Measurements from ENCODE around the gene MAGEA6.
"Not testable (repeated sequence)": the region's sequence is repeated elsewhere in the genome, so short reads cannot be mapped to it uniquely, and the experiment has no call there.

Gene MAGEA6

DNA sequence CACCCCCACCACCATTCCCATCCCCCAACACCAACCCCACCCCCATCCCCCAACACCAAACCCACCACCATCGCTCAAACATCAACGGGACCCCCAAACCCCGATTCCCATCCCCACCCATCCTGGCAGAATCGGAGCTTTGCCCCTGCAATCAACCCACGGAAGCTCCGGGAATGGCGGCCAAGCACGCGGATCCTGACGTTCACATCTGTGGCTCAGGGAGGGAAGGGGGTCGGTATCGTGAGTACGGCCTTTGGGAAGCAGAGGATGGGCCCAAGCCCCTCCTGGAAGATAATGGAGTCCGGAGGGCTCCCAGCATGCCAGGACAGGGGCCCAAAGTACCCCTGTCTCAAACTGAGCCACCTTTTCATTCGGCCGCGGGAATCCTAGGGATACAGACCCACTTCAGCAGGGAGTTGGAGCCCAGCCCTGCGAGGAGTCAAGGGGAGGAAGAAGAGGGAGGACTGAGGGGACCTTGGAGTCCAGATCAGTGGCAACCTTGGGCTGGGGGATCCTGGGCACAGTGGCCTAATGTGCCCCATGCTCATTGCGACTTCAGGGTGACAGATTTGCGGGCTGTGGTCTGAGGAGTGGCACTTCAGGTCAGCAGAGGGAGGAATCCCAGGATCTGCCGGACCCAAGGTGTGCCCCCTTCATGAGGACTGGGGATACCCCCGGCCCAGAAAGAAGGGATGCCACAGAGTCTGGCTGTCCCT lies 35.2 kb downstream of the MAGEA6 start:
- not testable (repeated sequence) for DNase-seq (ENCODE audit: low read depth in 3 of 3, low spot score in 1 of 3)

DNA sequence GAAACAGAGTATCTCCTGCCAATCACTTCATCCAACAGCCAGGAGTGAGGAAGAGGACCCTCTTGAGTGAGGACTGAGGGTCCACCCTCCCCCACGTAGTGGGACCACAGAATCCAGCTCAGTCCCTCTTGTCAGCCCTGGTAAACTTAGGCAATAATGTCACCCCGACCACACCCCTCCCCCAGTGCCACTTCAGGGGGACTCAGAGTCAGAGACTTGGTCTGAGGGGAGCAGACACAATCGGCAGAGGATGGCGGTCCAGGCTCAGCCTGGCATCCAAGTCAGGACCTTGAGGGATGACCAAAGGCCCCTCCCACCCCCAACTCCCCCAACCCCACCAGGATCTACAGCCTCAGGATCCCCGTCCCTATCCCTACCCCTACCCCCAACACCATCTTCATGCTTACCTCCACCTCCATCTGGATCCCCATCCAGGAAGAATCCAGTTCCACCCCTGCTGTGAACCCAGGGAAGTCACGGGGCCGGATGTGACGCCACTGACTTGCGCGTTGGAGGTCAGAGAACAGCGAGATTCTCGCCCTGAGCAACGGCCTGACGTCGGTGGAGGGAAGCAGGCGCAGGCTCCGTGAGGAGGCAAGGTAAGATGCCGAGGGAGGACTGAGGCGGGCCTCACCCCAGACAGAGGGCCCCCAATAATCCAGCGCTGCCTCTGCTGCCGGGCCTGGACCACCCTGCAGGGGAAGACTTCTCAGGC lies 36.1 kb downstream of the MAGEA6 start, which contains the start of the genes CSAG1 and MAGEA12:
Gene CSAG1, minus strand, starts transcription at position 461 of the 715 bp plus-strand sequence. CDS start 1,261 bp downstream, outside the sequence.
Gene MAGEA12, plus strand, starts transcription at position 497 of the 715 bp plus-strand sequence. CDS start 2,405 bp downstream, outside the sequence.
- DNase-seq (ENCODE audit: low read depth in 3 of 3, low spot score in 1 of 3), result no peak

DNA sequence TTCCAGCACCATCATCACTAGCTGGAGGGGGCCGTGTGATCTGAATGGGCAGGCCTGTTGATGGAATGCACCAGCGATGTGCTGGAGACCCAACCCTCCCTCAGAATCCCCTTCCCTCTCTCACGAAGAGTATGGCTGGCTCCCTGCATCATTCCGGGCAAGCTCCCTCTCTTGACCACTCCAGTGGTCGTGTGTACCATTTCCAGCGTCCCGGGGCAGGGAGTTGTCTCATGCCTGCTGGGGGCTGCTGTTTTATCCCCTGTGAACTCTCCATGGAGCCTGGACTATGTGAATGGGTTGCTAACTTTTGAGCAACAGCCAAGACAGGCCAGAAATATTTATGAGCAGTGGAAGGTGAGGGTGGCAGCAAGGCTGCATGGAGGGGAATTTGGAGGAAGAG lies 44.1 kb downstream of the MAGEA6 start:
- DNase-seq (ENCODE audit: low read depth in 3 of 3, low spot score in 1 of 3), result no peak

All from stimulated activated CD4-positive, alpha-beta T cell treated with anti-CD3 and anti-CD28 coated beads, TNF-alpha, amount 100 ng/mL, for 1 hour (primary cell).